Brain microvascular endothelial cell (primary cell): ENCODE results near the gene NUDT14.
A peak's percentile ranks its signal among the peaks of the same experiment; 100 is the strongest.

Experiments
- DNase-seq: peaks from one replicate; pipeline ENCODE4 v3.0.0-alpha.2; 2020
- H3K27ac ChIP-seq: fragments of 250-450 bp; sonication (Bioruptor Pico); 2 replicates; pipeline ENCODE4 v1.5.1; 2020; ENCODE audit warnings: mild to moderate bottlenecking, moderate library complexity
- H3K27me3 ChIP-seq: fragments of 250-450 bp; sonication (Bioruptor Pico); replicated peaks from 2 replicates; pipeline ENCODE4 v1.5.1; 2020; ENCODE audit warnings: mild to moderate bottlenecking
- H3K36me3 ChIP-seq: fragments of 250-450 bp; sonication (Bioruptor Pico); replicated peaks from 2 replicates; pipeline ENCODE4 v1.5.1; 2020; ENCODE audit warnings: mild to moderate bottlenecking
- H3K4me3 ChIP-seq: 2 replicates; pipeline ENCODE4 v1.5.1; 2011; ENCODE audit warnings: low read depth, mild to moderate bottlenecking, control low read depth, low read length, moderate library complexity
- CTCF ChIP-seq: IDR thresholded peaks from 2 replicates; pipeline ENCODE4 v1.5.1; 2011; ENCODE audit warnings: low read depth, mild to moderate bottlenecking, moderate library complexity, low read length, control low read depth, inconsistent platforms; ENCODE audit errors: missing control alignments
- in situ Hi-C: cut with HindIII; loops from 2 replicates; pipeline ENCODE4 v1.10.0; 2017; ENCODE audit warnings: low sequenced_read_pairs, low pct_ligation_motif_present

NUDT14 gene

GRCh38 chr14:105180592-105181548, at the start of gene NUDT14:
NUDT14 (minus strand) TSS chr14:105181312; CDS start chr14:105181209, 103 bp downstream.
- Histone ChIP-seq H3K27me3 (no peaks in the 10 kb centered on the region), H3K4me3 (peak within 1 kb of the TSS; percentile 50), H3K27ac (no peak within 1 kb of the TSS), H3K36me3 (no peaks in the 10 kb centered on the region)
- in situ Hi-C loops: no loop called here
- peak; percentile 26 for DNase-seq
- TF ChIP-seq CTCF: no peak

- no peak overlapping the region for H3K4me3 ChIP-seq
- in situ Hi-C loops: no loop called here
- H3K27me3 ChIP-seq: no peaks in the 10 kb centered on the region
- H3K27ac ChIP-seq: no peak overlapping the region
- TF ChIP-seq CTCF: no peak
- H3K36me3 ChIP-seq: peaks cover 2% of the 10 kb centered on the region
- no peak for DNase-seq
Measured at GRCh38 chr14:105229099-105229655, 48.1 kb upstream of the NUDT14 start.

- no peak for DNase-seq
- TF ChIP-seq CTCF: no peak
- no peaks in the 10 kb centered on the region for H3K27me3 ChIP-seq
- H3K36me3 ChIP-seq: peaks cover 6% of the 10 kb centered on the region
- H3K4me3 ChIP-seq: no peak overlapping the region
- in situ Hi-C loops: no loop called here
- H3K27ac ChIP-seq: no peak overlapping the region
Measured at GRCh38 chr14:105228562-105228961, 47.5 kb upstream of the NUDT14 start.

GRCh38 chr14:105227346-105227745, 46.2 kb upstream of the NUDT14 start:
- no peak for TF ChIP-seq CTCF
- in situ Hi-C loops: no loop called here
- Histone ChIP-seq H3K4me3 (no peak overlapping the region), H3K27me3 (no peaks in the 10 kb centered on the region), H3K36me3 (peaks cover 6% of the 10 kb centered on the region), H3K27ac (no peak overlapping the region)
- DNase-seq: no peak

- TF ChIP-seq CTCF: no peak
- no peak for DNase-seq
- no peak overlapping the region for H3K27ac ChIP-seq
- H3K4me3 ChIP-seq: no peak overlapping the region
- H3K36me3 ChIP-seq: peaks cover 7% of the 10 kb centered on the region
- no peaks in the 10 kb centered on the region for H3K27me3 ChIP-seq
- in situ Hi-C loops: no loop called here
Measured at GRCh38 chr14:105226198-105226597, 45.1 kb upstream of the NUDT14 start.
